GM18520 (cell line): Measurements from ENCODE around the gene LRMDA.

Experiments used
- ATAC-seq: cut with Tn5 transposase; IDR thresholded peaks from one replicate; pipeline ENCODE4 v1.9.1; 2021; ENCODE audit not compliant: unreplicated experiment

Gene LRMDA

DNA sequence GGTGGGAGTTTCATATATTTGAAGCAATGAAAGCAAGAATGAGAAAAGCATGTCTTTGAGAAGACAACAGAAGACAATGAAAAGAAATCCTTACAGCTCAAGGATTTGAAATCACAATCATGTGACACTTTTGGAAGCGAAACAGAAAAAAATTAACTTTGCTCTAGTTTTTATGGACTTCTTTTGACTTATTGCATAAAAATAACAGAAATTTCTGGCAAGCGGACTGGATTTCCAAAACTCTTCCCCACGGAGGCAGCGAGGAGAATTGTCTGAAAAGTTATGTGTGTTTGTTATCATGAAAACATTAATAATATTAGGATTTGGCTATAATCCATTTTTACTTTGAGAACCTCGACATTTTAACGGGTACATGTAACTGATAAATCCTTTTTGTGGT, 223.3 kb downstream of the LRMDA start:
- no peak for ATAC-seq

DNA sequence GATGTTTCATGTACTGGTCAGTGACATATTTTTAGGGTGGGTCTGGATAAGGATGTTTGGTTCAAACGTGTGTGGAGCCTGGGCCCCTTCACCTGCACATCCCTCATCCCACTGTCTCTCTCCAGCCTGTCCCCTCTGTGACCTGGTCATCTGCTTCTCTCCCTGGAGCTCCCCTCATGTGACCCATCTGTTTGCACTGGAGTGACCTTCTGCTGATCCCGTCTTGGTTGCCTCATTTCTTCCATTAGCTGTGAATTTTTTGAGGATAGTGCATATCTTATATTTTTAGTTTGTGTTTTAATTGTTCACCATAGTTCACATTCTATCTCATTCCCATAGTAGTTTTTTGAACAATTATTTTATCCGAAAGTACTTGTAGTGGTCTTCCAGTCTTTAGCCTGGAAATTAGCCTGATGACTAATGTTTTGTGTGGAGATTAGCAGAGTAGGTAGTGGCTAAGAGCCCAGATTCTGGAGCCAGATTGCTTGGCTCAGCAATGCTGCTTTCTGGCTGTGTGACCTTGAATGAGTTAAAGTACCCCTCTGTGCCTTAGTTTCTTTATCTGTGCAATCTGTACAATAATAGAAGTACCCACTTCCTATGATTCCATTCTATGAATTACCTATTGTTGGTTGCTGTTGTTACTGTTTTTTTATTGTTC, 224.5 kb downstream of the LRMDA start:
- no peak for ATAC-seq

- no peak for ATAC-seq
Measured at GRCh38 chr10:75657351-75657750, 225.9 kb downstream of the LRMDA start.

DNA sequence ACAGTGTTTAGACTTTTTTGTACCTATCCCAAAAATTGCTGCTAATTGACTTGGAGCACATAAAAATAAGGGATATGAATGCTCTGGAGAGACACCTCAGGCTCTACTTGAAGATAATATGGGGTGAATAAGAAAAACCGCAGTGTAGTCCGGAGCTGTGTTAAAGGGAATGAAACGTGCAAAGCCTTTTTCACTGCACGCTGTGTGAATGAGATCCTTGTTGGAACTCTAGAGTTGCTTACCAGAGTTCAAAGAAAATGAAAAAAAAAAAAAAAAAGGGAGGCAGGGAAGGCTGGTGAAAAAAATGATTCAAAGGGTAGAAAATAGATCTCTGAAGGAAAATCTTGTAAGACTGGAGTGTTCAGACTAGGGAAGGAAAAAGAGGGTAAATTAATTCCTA, 226.6 kb downstream of the LRMDA start:
- no peak for ATAC-seq

GRCh38 chr10:75658496-75658895, 227.1 kb downstream of the LRMDA start:
- ATAC-seq = no peak

- ATAC-seq = no peak
Measured at GRCh38 chr10:75658915-75659314, 227.5 kb downstream of the LRMDA start.

- no peak for ATAC-seq
Measured at GRCh38 chr10:75660823-75661222, 229.4 kb downstream of the LRMDA start.

DNA sequence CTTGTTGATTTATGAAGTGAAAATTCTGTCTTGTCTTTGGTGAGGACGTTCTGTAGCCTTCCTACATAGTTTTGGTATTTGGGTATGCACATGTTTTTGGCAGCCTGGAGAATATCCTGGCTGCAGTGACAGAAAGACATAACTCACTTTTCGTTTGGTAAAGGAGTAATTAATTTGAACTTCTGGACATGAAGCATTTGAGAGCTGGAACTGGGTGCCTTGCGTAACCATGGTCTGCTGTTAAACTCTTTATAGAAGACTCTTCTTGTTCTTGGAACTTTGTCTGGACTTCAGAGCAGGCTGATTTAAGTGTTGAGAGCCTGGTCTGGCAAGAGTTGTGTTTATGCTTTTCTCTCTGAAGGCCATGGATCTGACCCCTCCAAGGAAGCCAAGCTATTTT, 231.3 kb downstream of the LRMDA start:
- ATAC-seq = no peak

DNA sequence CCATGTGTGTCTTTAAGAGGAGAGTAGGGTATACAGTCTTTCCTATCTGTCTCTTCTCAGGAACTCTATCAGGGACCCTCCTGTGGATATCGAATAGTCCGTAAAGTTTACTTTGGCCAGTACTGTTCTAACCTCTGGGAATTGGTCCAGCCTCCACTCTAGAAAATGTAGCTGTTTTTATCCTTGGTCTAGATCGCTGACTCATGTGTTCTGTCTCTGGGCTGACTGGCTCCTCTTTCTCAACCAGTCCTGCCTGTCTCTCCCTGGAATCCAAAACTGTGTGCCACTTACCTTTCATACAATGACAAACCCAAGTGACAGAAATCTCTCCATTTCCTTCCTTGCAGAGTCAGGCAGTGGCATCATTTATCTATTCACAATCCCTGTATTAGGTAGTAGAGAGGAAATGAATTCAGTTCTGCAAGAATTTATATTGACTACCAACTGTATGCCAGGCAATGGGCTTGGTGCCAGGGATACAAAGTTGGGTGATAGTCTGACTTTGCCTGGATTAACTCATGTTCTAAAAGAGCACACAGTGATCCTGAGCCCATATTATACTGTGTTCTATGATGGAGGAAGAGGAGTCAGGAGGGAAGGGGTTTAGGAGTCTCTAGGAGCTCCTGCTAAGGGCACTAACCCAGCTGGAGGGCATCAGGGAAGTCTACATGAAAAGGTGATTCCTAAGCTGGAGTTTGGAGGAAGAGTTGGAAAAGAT, 232.7 kb downstream of the LRMDA start:
- no peak for ATAC-seq

DNA sequence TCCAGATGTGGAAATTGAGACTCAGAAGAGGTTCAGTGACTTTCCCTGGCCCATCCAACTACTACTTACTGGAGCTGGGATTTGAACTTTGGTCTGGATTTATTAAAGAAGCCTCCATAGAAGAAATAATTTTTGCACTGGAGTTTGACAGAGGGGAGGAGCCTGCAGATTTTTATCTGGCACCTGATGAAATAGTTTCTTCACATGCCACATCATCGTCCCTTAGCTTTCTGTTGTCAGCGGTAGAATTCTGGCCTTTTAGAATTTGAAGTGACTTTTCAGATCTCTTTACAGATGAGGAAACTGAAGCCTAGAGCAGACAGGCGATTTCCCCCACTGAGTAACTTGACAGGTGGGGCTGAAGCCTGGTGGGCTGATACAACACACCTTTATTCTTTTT, 233.5 kb downstream of the LRMDA start:
- no peak for ATAC-seq

- no peak for ATAC-seq
Measured at GRCh38 chr10:75665707-75666106, 234.3 kb downstream of the LRMDA start.

- no peak for ATAC-seq
Measured at GRCh38 chr10:75672111-75672671, 240.8 kb downstream of the LRMDA start.

- no peak for ATAC-seq
Measured at GRCh38 chr10:75672842-75673241, 241.4 kb downstream of the LRMDA start.

- no peak for ATAC-seq
Measured at GRCh38 chr10:75677541-75677940, 246.1 kb downstream of the LRMDA start.

- no peak for ATAC-seq
Measured at GRCh38 chr10:75678527-75678926, 247.1 kb downstream of the LRMDA start.

DNA sequence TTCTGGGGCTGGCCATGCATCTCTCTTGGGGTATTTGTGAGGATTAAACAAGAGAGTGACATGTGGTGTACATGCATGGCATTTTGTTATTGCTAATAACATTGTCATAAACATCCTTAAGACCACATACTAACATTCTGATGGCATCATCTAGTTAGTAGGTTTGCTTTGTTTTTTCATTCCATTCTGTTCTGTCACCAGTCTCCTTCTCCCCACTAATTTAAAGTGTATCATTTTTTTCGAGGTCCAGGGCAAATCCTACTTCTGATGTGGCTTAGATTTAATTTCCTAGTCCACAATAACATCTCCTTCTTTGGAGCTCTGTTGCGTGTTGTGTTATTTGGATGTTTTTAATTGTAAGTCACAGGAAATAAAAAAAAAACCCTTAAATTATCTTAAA, 248.1 kb downstream of the LRMDA start:
- ATAC-seq = no peak

GRCh38 chr10:75681334-75681733, 249.9 kb downstream of the LRMDA start:
- ATAC-seq = no peak

GRCh38 chr10:75682649-75683557, 251.5 kb downstream of the LRMDA start:
- ATAC-seq = no peak

- ATAC-seq = no peak
Measured at GRCh38 chr10:75685187-75685586, 253.8 kb downstream of the LRMDA start.

- ATAC-seq = no peak
Measured at GRCh38 chr10:75688506-75689300, 257.3 kb downstream of the LRMDA start.

DNA sequence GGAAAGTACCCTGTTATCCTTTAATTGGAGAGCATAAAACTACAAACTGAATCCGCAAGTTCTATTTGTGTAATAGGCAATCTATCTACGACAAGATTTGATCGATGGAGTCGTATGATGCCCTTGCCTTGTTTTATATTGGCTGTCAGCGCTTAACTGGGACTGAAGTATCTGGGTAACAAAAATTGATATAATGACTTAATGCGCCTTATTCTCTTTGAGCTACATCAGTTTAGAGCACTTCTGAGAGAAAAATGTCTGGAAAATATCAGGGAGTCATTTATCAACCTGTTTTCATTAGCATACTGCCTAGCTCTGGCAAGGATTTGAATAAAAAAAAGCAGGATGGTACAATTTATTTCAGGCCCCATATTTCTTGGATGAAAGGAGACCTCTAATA, 262.1 kb downstream of the LRMDA start:
- no peak for ATAC-seq
